Endothelial cell of umbilical vein (primary cell): ENCODE results near the gene SLC6A20.

Experiments used
- EZH2 ChIP-seq: IDR thresholded peaks from 2 replicates; pipeline ENCODE4 v1.6.1; 2012; ENCODE audit warnings: borderline replicate concordance, low read depth, mild to moderate bottlenecking, moderate library complexity, low read length, inconsistent platforms; ENCODE audit not compliant: severe bottlenecking
- GATA2 ChIP-seq: IDR thresholded peaks from 2 replicates; pipeline ENCODE4 v1.7.0; 2011; ENCODE audit warnings: low read depth, mild to moderate bottlenecking, moderate library complexity, mixed read lengths, low read length; ENCODE audit not compliant: insufficient read length, insufficient read depth
- JUN ChIP-seq: IDR thresholded peaks from 2 replicates; pipeline ENCODE4 v1.6.1; 2011; ENCODE audit warnings: borderline replicate concordance, low read depth; ENCODE audit not compliant: insufficient read length, insufficient read depth
- POLR2A ChIP-seq: IDR thresholded peaks from 2 replicates; pipeline ENCODE4 v1.6.1; 2012; ENCODE audit warnings: low read depth, mild to moderate bottlenecking, control low read depth, low read length
- POLR2AphosphoS5 ChIP-seq: IDR thresholded peaks from 2 replicates; pipeline ENCODE4 v1.6.1; 2012; ENCODE audit warnings: low read depth, mild to moderate bottlenecking, control low read depth, low read length, moderate library complexity; ENCODE audit not compliant: insufficient read depth
- TF ChIP-seq, protein P1 (sequence below), 2 donors: IDR thresholded peaks; 1 replicate in 1 of 2; 2 replicates in 1 of 2; pipeline ENCODE4 v1.5.1; 2011; ENCODE audit warnings: low read length in 2 of 2, mild to moderate bottlenecking in 2 of 2, moderate library complexity in 2 of 2, control low read depth in 1 of 2, inconsistent platforms in 1 of 2, low read depth in 1 of 2; ENCODE audit not compliant: insufficient read depth in 1 of 2; ENCODE audit errors: extremely low read depth in 1 of 2
- TF ChIP-seq, protein P2 (sequence below): IDR thresholded peaks from 2 replicates; pipeline ENCODE4 v1.6.1; 2011; ENCODE audit not compliant: insufficient read depth, insufficient read length

DNA sequence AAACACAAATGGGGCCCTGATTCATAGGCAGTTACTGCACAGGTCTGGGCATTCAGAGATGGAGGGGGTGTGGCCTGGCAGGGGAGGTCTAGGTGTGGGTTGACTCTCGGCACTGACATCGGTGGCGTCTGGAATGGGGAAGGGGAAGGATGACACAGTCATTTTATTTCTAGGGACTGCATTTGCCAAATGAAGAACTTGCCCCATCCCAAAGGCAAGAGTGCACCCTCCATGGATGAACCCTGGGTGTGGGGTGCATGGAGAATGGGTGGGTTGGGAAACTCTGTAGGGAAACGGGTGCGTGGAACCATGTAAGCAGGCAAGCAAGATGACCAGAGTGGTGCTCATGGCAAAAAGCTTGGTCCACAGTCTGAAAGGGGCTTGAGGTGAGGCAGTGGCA is 24.5 kb downstream of the SLC6A20 start:
- TF ChIP-seq JUN (no peak), POLR2A (no peak), POLR2AphosphoS5 (no peak), EZH2 (no peak), GATA2 (no peak)
- TF ChIP-seq, protein P1, sequence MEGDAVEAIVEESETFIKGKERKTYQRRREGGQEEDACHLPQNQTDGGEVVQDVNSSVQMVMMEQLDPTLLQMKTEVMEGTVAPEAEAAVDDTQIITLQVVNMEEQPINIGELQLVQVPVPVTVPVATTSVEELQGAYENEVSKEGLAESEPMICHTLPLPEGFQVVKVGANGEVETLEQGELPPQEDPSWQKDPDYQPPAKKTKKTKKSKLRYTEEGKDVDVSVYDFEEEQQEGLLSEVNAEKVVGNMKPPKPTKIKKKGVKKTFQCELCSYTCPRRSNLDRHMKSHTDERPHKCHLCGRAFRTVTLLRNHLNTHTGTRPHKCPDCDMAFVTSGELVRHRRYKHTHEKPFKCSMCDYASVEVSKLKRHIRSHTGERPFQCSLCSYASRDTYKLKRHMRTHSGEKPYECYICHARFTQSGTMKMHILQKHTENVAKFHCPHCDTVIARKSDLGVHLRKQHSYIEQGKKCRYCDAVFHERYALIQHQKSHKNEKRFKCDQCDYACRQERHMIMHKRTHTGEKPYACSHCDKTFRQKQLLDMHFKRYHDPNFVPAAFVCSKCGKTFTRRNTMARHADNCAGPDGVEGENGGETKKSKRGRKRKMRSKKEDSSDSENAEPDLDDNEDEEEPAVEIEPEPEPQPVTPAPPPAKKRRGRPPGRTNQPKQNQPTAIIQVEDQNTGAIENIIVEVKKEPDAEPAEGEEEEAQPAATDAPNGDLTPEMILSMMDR (IDR thresholded peaks at IDR 0.05; ENCODE audit: extremely low read depth in 1 of 2, insufficient read depth in 1 of 2, low read depth in 1 of 2, low read length in 2 of 2) = no peak
- TF ChIP-seq, protein P2, sequence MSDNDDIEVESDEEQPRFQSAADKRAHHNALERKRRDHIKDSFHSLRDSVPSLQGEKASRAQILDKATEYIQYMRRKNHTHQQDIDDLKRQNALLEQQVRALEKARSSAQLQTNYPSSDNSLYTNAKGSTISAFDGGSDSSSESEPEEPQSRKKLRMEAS = no peak
